B cell (primary cell): ENCODE measurements around the gene AMPH. TPM values are rescaled to one million over a fixed set of nuclear protein-coding genes. Genes with fewer than 3 reads are reported as not detected.
A peak's percentile ranks its signal among the peaks of the same experiment; 100 is the strongest.
"Not testable (repeated sequence)": the region's sequence is repeated elsewhere in the genome, so short reads cannot be mapped to it uniquely, and the experiment has no call there.

Experiments used
- ATAC-seq: fragments of 200-7000 bp; cut with Tn5 transposase; one replicate; pipeline ENCODE4 v1.10.0; 2021; ENCODE audit warnings: low read depth, mild to moderate bottlenecking, moderate number of reproducible peaks, moderate library complexity
- CTCF ChIA-PET: fragments of 350-600 bp; sonication (Branson Sonifier 250); formaldehyde crosslinking; loops from one replicate; lab custom pipeline; 2021; ENCODE audit warnings: antibody characterized with exemption, inconsistent platforms; lab: Charles Lee
- POLR2A ChIA-PET: fragments of 350-600 bp; sonication (Branson Sonifier 250); formaldehyde crosslinking; loops from one replicate; lab custom pipeline; 2021; ENCODE audit warnings: antibody characterized with exemption; lab: Charles Lee
- DNase-seq: peaks from one replicate; pipeline ENCODE4 v3.0.0; 2013
- H2AFZ ChIP-seq: 2 replicates; pipeline ENCODE4 v1.6.1; 2012; ENCODE audit warnings: mild to moderate bottlenecking, low read depth, low read length; ENCODE audit not compliant: insufficient read depth, poor library complexity, severe bottlenecking
- H3K27ac ChIP-seq, 2 donors: 1 replicate in 1 of 2; 2 replicates in 1 of 2; pipeline ENCODE4 v1.5.1; 2012 to 2013; ENCODE audit warnings: low read length in 2 of 2, mild to moderate bottlenecking in 2 of 2, moderate library complexity in 1 of 2
- H3K27me3 ChIP-seq, 4 experiments: fragments of 200-600 bp in 1 of 4; sonication (generic) in 1 of 4; replicated peaks in 1 of 4; 1 replicate in 2 of 4; 2 replicates in 2 of 4; pipeline versions ENCODE4 v1.6.1 to v1.7.0; 2013 to 2016; ENCODE audit warnings: low read length in 3 of 4, mild to moderate bottlenecking in 2 of 4, mixed read lengths in 1 of 4, moderate library complexity in 1 of 4; ENCODE audit not compliant: insufficient read depth in 4 of 4, control insufficient read depth in 3 of 4; ENCODE audit errors: control extremely low read depth in 1 of 4
- H3K36me3 ChIP-seq, 2 experiments: replicated peaks in 1 of 2; 1 replicate in 1 of 2; 2 replicates in 1 of 2; pipeline versions ENCODE4 v1.6.1 to v1.7.1; 2013; ENCODE audit warnings: low read length in 1 of 2; ENCODE audit not compliant: insufficient read depth in 2 of 2, control insufficient read depth in 1 of 2; ENCODE audit errors: control extremely low read depth in 1 of 2, extremely low read depth in 1 of 2
- H3K4me1 ChIP-seq, 2 donors: fragments of 200-600 bp in 1 of 2; sonication (generic) in 1 of 2; 1 replicate in 1 of 2; 2 replicates in 1 of 2; pipeline versions ENCODE4 v1.5.1 to v1.6.1; 2013 to 2017; ENCODE audit warnings: low read length in 2 of 2; ENCODE audit not compliant: control insufficient read depth in 2 of 2, insufficient read depth in 2 of 2
- H3K4me2 ChIP-seq: replicated peaks from 2 replicates; pipeline ENCODE3; 2012; ENCODE audit warnings: mild to moderate bottlenecking, low read depth, low read length; ENCODE audit not compliant: poor library complexity, severe bottlenecking
- H3K4me3 ChIP-seq, 5 experiments: fragments of 200-600 bp in 1 of 5; sonication (generic) in 1 of 5; 1 replicate in 3 of 5; 2 replicates in 2 of 5; pipeline versions ENCODE4 v1.5.1 to v1.7.0; 2011 to 2016; ENCODE audit warnings: low read length in 4 of 5, mild to moderate bottlenecking in 4 of 5, low read depth in 2 of 5, control low read depth in 1 of 5, moderate library complexity in 1 of 5; ENCODE audit not compliant: insufficient read depth in 1 of 5; ENCODE audit errors: control extremely low read depth in 1 of 5, extremely low read depth in 1 of 5
- H3K79me2 ChIP-seq: fragments of 200-600 bp; sonication (generic); one replicate; pipeline ENCODE4 v1.6.0; 2016; ENCODE audit warnings: low read length; ENCODE audit not compliant: control insufficient read depth, insufficient read depth
- H3K9ac ChIP-seq: fragments of 200-600 bp; sonication (generic); 2 replicates; pipeline ENCODE4 v1.6.1; 2017; ENCODE audit warnings: mild to moderate bottlenecking, low read length, moderate library complexity
- H3K9me3 ChIP-seq, 3 donors: one replicate each; pipeline versions ENCODE4 v1.6.1 to v1.7.1; 2013; ENCODE audit warnings: low read length in 2 of 3; ENCODE audit not compliant: control insufficient read depth in 2 of 3, insufficient read depth in 1 of 3; ENCODE audit errors: control extremely low read depth in 1 of 3
- H4K20me1 ChIP-seq: 2 replicates; pipeline ENCODE4 v1.6.0; 2012; ENCODE audit warnings: mild to moderate bottlenecking, low read length; ENCODE audit not compliant: insufficient read depth, control insufficient read depth, poor library complexity, severe bottlenecking
- H3K27ac Mint-ChIP-seq: one replicate; pipeline ENCODE4 v1.8.0; 2021; ENCODE audit warnings: mixed read lengths
- H3K27me3 Mint-ChIP-seq: one replicate; pipeline ENCODE4 v1.8.0; 2021; ENCODE audit warnings: mixed read lengths
- H3K4me1 Mint-ChIP-seq: one replicate; pipeline ENCODE4 v1.8.0; 2021; ENCODE audit warnings: mixed read lengths
- H3K4me3 Mint-ChIP-seq: one replicate; pipeline ENCODE4 v1.8.0; 2021; ENCODE audit warnings: mixed read lengths
- H3K9me3 Mint-ChIP-seq: one replicate; pipeline ENCODE4 v1.8.0; 2022; ENCODE audit warnings: mixed read lengths; ENCODE audit not compliant: insufficient read depth
- CTCF ChIP-seq: fragments of 200-600 bp; IDR thresholded peaks from one replicate; pipeline ENCODE4 v1.8.0; 2022; ENCODE audit warnings: antibody characterized with exemption, mild to moderate bottlenecking
- WGBS: methylation state at CpG from one replicate; pipeline ENCODE4 v1.1.5; 2013; ENCODE audit warnings: missing lambda C conversion rate; ENCODE audit not compliant: insufficient coverage; 5-methylcytosine and 5-hydroxymethylcytosine counted together
- intact Hi-C: fragments of 100-400 bp; cut with micrococcal nuclease; formaldehyde crosslinking; loops from one replicate; pipeline ENCODE4 v1.10.0; 2022
- polyA plus RNA-seq: library from polyadenylated mRNA; depleted of rRNA; stranded (reverse); fragments of >200 nt; gene quantifications from 2 replicates; pipeline ENCODE4 v1.2.3, GENCODE V29; 2012
- total RNA-seq, 2 donors: library from RNA; stranded (reverse); fragments of 120-200 nt in 1 of 2; gene quantifications; 1 replicate in 1 of 2; 2 replicates in 1 of 2; pipeline versions ENCODE4 v1.2.3 to v1.2.4, GENCODE V29; 2013 to 2022

Gene AMPH
- total and polyA plus RNA-seq, 2 donors (not counting 1 experiment from before 2014, with no cell fraction given), result not detected

- peaks cover 19 to 37% of the 10 kb centered on the region in 2 donors for H3K4me1 ChIP-seq
- H4K20me1 ChIP-seq, POLR2A ChIA-PET, H3K27me3 ChIP-seq, H3K4me2 ChIP-seq, H3K4me3 ChIP-seq, intact Hi-C loops, H3K79me2 ChIP-seq, H2AFZ ChIP-seq, H3K36me3 ChIP-seq, H3K9me3 Mint-ChIP-seq, H3K9ac ChIP-seq, H3K4me3 Mint-ChIP-seq, H3K9me3 ChIP-seq, H3K27me3 Mint-ChIP-seq, H3K27ac Mint-ChIP-seq: not testable (repeated sequence)
- peak; percentile 48 for ATAC-seq
- CTCF ChIA-PET, result interaction anchor here (1.0 to 5.5 kb wide), 4 partner anchors 10 to 31 kb away, joined by 3 to 43 read pairs (median 4); no protein-coding TSS in a partner anchor
- TF ChIP-seq CTCF, result peak; percentile 42
- peak overlapping the region in 1 of 2 donors; percentile 18 for H3K27ac ChIP-seq
- peaks cover 23% of the 10 kb centered on the region for H3K4me1 Mint-ChIP-seq
- peak; percentile 51 for DNase-seq
- 31% methylated on average over 4 of the region's 6 CpGs for WGBS
These were observed 285.6 kb downstream of the AMPH start for GRCh38 chr7:38345299-38346172.

- H3K36me3 ChIP-seq, H3K4me3 ChIP-seq, H4K20me1 ChIP-seq, H2AFZ ChIP-seq, intact Hi-C loops, H3K79me2 ChIP-seq, H3K9me3 ChIP-seq, H3K27me3 ChIP-seq, POLR2A ChIA-PET, H3K9me3 Mint-ChIP-seq, H3K4me3 Mint-ChIP-seq, H3K9ac ChIP-seq, H3K4me2 ChIP-seq, ATAC-seq, H3K27me3 Mint-ChIP-seq, H3K27ac ChIP-seq: not testable (repeated sequence)
- peaks cover 14 to 29% of the 10 kb centered on the region in 2 donors for H3K4me1 ChIP-seq
- peaks cover 17% of the 10 kb centered on the region for H3K4me1 Mint-ChIP-seq
- peak; percentile 33 for DNase-seq
- WGBS, result 0% methylated on average over 1 of the region's 3 CpGs
- peak overlapping the region; percentile 61 for H3K27ac Mint-ChIP-seq
- CTCF ChIA-PET, result interaction anchor here (1.3 to 5.5 kb wide), 3 partner anchors 9 to 23 kb away, joined by 5 to 43 read pairs (median 5); no protein-coding TSS in a partner anchor
These were observed 286.4 kb downstream of the AMPH start for GRCh38 chr7:38344741-38345140.

- H3K36me3 ChIP-seq, H3K9ac ChIP-seq, H3K9me3 Mint-ChIP-seq, H3K27me3 ChIP-seq, H3K27me3 Mint-ChIP-seq, H3K27ac ChIP-seq, intact Hi-C loops, H3K4me2 ChIP-seq, H3K9me3 ChIP-seq, H2AFZ ChIP-seq, H4K20me1 ChIP-seq, H3K4me1 Mint-ChIP-seq, CTCF ChIA-PET, POLR2A ChIA-PET, H3K27ac Mint-ChIP-seq, H3K4me3 ChIP-seq, H3K4me3 Mint-ChIP-seq, H3K79me2 ChIP-seq, ATAC-seq, DNase-seq: not testable (repeated sequence)
- 94% methylated on average over 3 of the region's 5 CpGs for WGBS
- H3K4me1 ChIP-seq, result peaks cover 9 to 21% of the 10 kb centered on the region in 2 donors
These were observed 289.0 kb downstream of the AMPH start for GRCh38 chr7:38342135-38342534.
